CD4-positive, alpha-beta T cell (primary cell): ENCODE data around the gene SLC5A2. TPM values are rescaled to one million over a fixed set of nuclear protein-coding genes. Genes with fewer than 3 reads are reported as not detected.
"Not testable (repeated sequence)": the region's sequence is repeated elsewhere in the genome, so short reads cannot be mapped to it uniquely, and the experiment has no call there.

Source experiments
- ATAC-seq: fragments of 200-7000 bp; cut with Tn5 transposase; one replicate; pipeline ENCODE4 v1.10.0; 2022; ENCODE audit warnings: mild to moderate bottlenecking; ENCODE audit not compliant: poor library complexity
- CTCF ChIA-PET: fragments of 350-600 bp; sonication (Branson Sonifier 250); formaldehyde crosslinking; loops from one replicate; lab custom pipeline; 2021; ENCODE audit warnings: antibody characterized with exemption, inconsistent platforms; lab: Charles Lee
- POLR2A ChIA-PET: fragments of 350-600 bp; sonication (Branson Sonifier 250); formaldehyde crosslinking; loops from one replicate; lab custom pipeline; 2021; ENCODE audit warnings: antibody characterized with exemption, inconsistent platforms; lab: Charles Lee
- DNase-seq, 14 experiments: peaks; one replicate each; pipeline ENCODE4 v3.0.0-alpha.2; 2013 to 2020; ENCODE audit warnings: mixed read lengths in 2 of 14
- H3K27ac ChIP-seq, 2 donors: one replicate each; pipeline versions ENCODE4 v1.5.1 to v1.7.0; 2013; ENCODE audit warnings: low read length in 2 of 2, low read depth in 1 of 2, mild to moderate bottlenecking in 1 of 2
- H3K27me3 ChIP-seq, 2 experiments: 1 replicate in 1 of 2; 2 replicates in 1 of 2; pipeline versions ENCODE4 v1.6.1 to v1.7.0; 2013; ENCODE audit warnings: low read length in 2 of 2, control low read depth in 1 of 2, mild to moderate bottlenecking in 1 of 2, moderate library complexity in 1 of 2; ENCODE audit not compliant: insufficient read depth in 2 of 2, control insufficient read depth in 1 of 2
- H3K36me3 ChIP-seq: one replicate; pipeline ENCODE4 v1.6.1; 2013; ENCODE audit warnings: low read length, control low read depth; ENCODE audit not compliant: insufficient read depth
- H3K4me1 ChIP-seq: one replicate; pipeline ENCODE4 v1.6.1; 2013; ENCODE audit warnings: low read length, control low read depth; ENCODE audit not compliant: insufficient read depth
- H3K4me3 ChIP-seq: one replicate; pipeline ENCODE4 v1.5.1; 2013; ENCODE audit warnings: mild to moderate bottlenecking, low read length, moderate library complexity
- H3K9me3 ChIP-seq, 2 experiments: 1 replicate in 1 of 2; 2 replicates in 1 of 2; pipeline versions ENCODE4 v1.6.1 to v1.7.0; 2013; ENCODE audit warnings: low read length in 2 of 2, mild to moderate bottlenecking in 2 of 2, control low read depth in 1 of 2, moderate library complexity in 1 of 2; ENCODE audit not compliant: control insufficient read depth in 1 of 2, insufficient read depth in 1 of 2
- H3K27ac Mint-ChIP-seq: one replicate; pipeline ENCODE4 v1.8.0; 2020; ENCODE audit warnings: mixed read lengths
- H3K27me3 Mint-ChIP-seq: one replicate; pipeline ENCODE4 v1.8.0; 2021; ENCODE audit warnings: mixed read lengths
- H3K36me3 Mint-ChIP-seq: one replicate; pipeline ENCODE4 v1.8.0; 2021; ENCODE audit warnings: low read depth, mixed read lengths
- H3K4me1 Mint-ChIP-seq: one replicate; pipeline ENCODE4 v1.8.0; 2021; ENCODE audit warnings: low read depth, mixed read lengths
- H3K4me3 Mint-ChIP-seq: one replicate; pipeline ENCODE4 v1.8.0; 2020; ENCODE audit warnings: mild to moderate bottlenecking, mixed read lengths
- H3K9me3 Mint-ChIP-seq: one replicate; pipeline ENCODE4 v1.8.0; 2020; ENCODE audit warnings: mixed read lengths
- intact Hi-C, 2 experiments: fragments of 100-400 bp; cut with DNase I in 1 of 2; cut with micrococcal nuclease in 1 of 2; formaldehyde crosslinking; loops; one replicate each; pipeline versions ENCODE4 v1.15.1 to v1.9.0; 2023 to 2025; cut with DNase I, micrococcal nuclease
- total RNA-seq, 174 experiments: library from RNA in 2 of 174; stranded (reverse) in 2 of 174; gene quantifications; one replicate each; pipeline ENCODE4 v1.2.3 and lab custom pipeline; 2021 to 2026
- TF ChIP-seq, protein P1 (sequence below): fragments of 200-600 bp; IDR thresholded peaks from one replicate; pipeline ENCODE4 v1.8.0; 2022; ENCODE audit warnings: antibody characterized with exemption, mild to moderate bottlenecking

Gene SLC5A2
- total RNA-seq, 2 experiments from 2014 or later: 4.1 to 5.3 TPM

DNA sequence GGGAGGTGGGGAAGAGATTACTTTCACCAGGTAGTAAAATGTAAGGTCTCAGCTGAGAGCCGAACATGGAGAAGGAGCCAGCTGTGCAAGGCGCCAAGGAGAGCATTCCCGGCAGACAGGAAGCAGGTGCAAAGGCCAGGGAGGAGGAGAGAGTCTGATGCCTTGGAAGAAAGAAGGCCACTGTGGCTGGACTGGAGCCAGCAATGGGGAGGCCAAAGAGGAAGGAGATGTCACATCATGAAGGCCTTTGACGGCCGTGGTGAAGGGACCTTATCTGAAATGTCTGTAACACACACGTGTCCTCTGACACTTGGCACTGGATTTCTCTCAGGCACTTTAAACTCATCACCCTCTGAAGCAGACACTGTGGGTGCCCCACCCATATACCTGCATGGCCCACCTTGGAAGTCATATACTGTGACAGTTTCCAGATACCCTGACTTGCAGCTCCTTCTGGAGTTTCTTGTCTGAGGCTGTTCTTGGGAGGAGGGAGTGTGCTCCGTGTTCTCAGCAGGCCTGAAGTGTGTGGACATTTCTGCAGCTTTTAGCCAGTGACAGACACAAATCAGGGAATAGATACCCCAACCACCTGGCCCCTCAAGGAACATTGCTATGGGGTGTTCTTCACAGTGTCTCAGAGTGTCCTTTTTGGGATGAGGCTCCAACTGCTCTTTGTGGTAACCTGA, 1.9 kb upstream of the SLC5A2 start:
- ATAC-seq: no peak
- POLR2A ChIA-PET: no interaction called here
- H3K4me3 Mint-ChIP-seq: no peak overlapping the region

GRCh38 chr16:31484048-31484447, 1.1 kb downstream of the SLC5A2 start:
- intact Hi-C loops: loop anchor here in 1 of 2 experiments (10.0 kb wide), 1 partner anchor 231 kb away; a partner anchor contains a TSS
- peaks cover 27% of the 10 kb centered on the region for H3K4me1 ChIP-seq
- H3K36me3 ChIP-seq, H3K27me3 ChIP-seq, H3K9me3 Mint-ChIP-seq, POLR2A ChIA-PET, DNase-seq, H3K27me3 Mint-ChIP-seq, H3K36me3 Mint-ChIP-seq, H3K4me3 ChIP-seq, H3K27ac Mint-ChIP-seq, H3K4me3 Mint-ChIP-seq, H3K27ac ChIP-seq, H3K9me3 ChIP-seq, CTCF ChIA-PET, ATAC-seq: not testable (repeated sequence)
- H3K4me1 Mint-ChIP-seq: peaks cover 13% of the 10 kb centered on the region

More for the DNA sequence above, 1.9 kb upstream of the SLC5A2 start:
- Mint-ChIP-seq H3K4me1 (peaks cover 18% of the 10 kb centered on the region), H3K27ac (no peak overlapping the region), H3K9me3 (no peaks in the 10 kb centered on the region), H3K36me3 (no peaks in the 10 kb centered on the region), H3K27me3 (no peaks in the 10 kb centered on the region)
- Histone ChIP-seq H3K4me1 (peaks cover 21% of the 10 kb centered on the region), H3K27ac (no peak overlapping the region), H3K9me3 (no peaks in the 10 kb centered on the region), H3K27me3 (no peaks in the 10 kb centered on the region), H3K36me3 (no peaks in the 10 kb centered on the region), H3K4me3 (no peak overlapping the region)
- CTCF ChIA-PET: interaction anchor here (1.2 kb wide), 1 partner anchor 20 kb away, joined by 3 read pairs; no protein-coding TSS in a partner anchor
- intact Hi-C loops: loop anchor here in 1 of 2 experiments (10.0 kb wide), 1 partner anchor 234 kb away; a partner anchor contains a TSS
- TF ChIP-seq, protein P1, sequence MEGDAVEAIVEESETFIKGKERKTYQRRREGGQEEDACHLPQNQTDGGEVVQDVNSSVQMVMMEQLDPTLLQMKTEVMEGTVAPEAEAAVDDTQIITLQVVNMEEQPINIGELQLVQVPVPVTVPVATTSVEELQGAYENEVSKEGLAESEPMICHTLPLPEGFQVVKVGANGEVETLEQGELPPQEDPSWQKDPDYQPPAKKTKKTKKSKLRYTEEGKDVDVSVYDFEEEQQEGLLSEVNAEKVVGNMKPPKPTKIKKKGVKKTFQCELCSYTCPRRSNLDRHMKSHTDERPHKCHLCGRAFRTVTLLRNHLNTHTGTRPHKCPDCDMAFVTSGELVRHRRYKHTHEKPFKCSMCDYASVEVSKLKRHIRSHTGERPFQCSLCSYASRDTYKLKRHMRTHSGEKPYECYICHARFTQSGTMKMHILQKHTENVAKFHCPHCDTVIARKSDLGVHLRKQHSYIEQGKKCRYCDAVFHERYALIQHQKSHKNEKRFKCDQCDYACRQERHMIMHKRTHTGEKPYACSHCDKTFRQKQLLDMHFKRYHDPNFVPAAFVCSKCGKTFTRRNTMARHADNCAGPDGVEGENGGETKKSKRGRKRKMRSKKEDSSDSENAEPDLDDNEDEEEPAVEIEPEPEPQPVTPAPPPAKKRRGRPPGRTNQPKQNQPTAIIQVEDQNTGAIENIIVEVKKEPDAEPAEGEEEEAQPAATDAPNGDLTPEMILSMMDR: no peak
- no peak for DNase-seq

DNA sequence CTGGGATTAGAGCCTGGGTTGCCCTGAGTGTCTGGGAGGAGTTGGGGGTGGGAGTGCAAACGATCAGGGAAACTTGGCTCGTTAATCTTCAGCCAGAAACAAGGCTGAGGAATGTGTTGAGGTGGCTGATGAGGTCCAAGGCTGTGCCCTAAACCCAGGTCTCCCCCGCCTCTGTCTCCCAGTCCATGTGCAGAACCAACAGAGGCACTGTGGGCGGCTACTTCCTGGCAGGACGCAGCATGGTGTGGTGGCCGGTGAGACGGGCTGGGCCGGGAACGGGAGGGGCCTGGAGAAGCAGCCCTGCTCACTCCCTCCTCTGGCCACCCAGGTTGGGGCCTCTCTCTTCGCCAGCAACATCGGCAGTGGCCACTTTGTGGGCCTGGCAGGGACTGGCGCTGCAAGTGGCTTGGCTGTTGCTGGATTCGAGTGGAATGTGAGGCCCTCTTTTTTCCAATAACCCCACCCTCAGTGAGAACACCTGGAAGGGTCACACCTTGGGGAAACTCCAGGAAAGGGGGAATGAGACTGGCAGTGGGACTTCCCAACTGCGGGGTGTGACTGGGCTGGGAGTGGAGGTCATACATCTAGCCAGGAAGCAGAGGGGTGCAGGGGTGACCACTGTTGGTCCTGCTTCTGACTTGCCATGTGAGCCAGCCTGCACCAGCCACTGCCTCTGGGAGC, 1.7 kb downstream of the SLC5A2 start:
- H3K4me1 ChIP-seq: peaks cover 27% of the 10 kb centered on the region
- H3K36me3 Mint-ChIP-seq: peaks cover 9% of the 10 kb centered on the region
- H3K27me3 Mint-ChIP-seq: no peaks in the 10 kb centered on the region
- H3K9me3 ChIP-seq: no peaks in the 10 kb centered on the region
- no peak overlapping the region for H3K4me3 Mint-ChIP-seq
- ChIA-PET POLR2A (interaction anchor here (5.7 kb wide), 1 partner anchor 23 kb away, joined by 47 read pairs; the partner anchor contains the start of gene RUSF1), CTCF (no interaction called here)
- DNase-seq (no peak), ATAC-seq (no peak)
- TF ChIP-seq, protein P1: no peak
- H3K27ac ChIP-seq: no peak overlapping the region
- no peaks in the 10 kb centered on the region for H3K36me3 ChIP-seq
- H3K4me3 ChIP-seq: no peak overlapping the region
- peaks cover 13% of the 10 kb centered on the region for H3K4me1 Mint-ChIP-seq
- intact Hi-C loops: loop anchor here in 1 of 2 experiments (10.0 kb wide), 1 partner anchor 230 kb away; a partner anchor contains a TSS
- no peaks in the 10 kb centered on the region for H3K27me3 ChIP-seq
- no peaks in the 10 kb centered on the region for H3K9me3 Mint-ChIP-seq
- no peak overlapping the region for H3K27ac Mint-ChIP-seq
